ENCODE data around the gene PRKD1. TPM values are rescaled to one million over a fixed set of nuclear protein-coding genes. Genes with fewer than 3 reads are reported as not detected.

Gene PRKD1
- total and polyA plus RNA-seq, 2 donors (not counting 1 experiment from before 2014, with no cell fraction given), result 0.03 to 4.3 TPM

- no peak overlapping the region for H2AFZ ChIP-seq (ENCODE audit: insufficient read depth, low read depth, low read length, poor library complexity, severe bottlenecking)
- H3K79me2 ChIP-seq (ENCODE audit: control insufficient read depth, insufficient read depth, low read length), result no peaks in the 10 kb centered on the region
- Mint-ChIP-seq H3K27ac (no peak overlapping the region), H3K9me3 (ENCODE audit: insufficient read depth) (peaks cover 5% of the 10 kb centered on the region), H3K27me3 (no peaks in the 10 kb centered on the region), H3K4me3 (no peak overlapping the region), H3K4me1 (no peaks in the 10 kb centered on the region)
- no peaks in the 10 kb centered on the region for H3K27me3 ChIP-seq (replicated peaks in 1 of 4; ENCODE audit: control extremely low read depth in 1 of 4, control insufficient read depth in 3 of 4, insufficient read depth in 4 of 4, low read length in 3 of 4)
- no peaks in the 10 kb centered on the region for H3K9me3 ChIP-seq (ENCODE audit: control extremely low read depth in 1 of 3, control insufficient read depth in 2 of 3, insufficient read depth in 1 of 3, low read length in 2 of 3)
- CTCF ChIA-PET, result no interaction called here
- H3K36me3 ChIP-seq (replicated peaks in 1 of 2; ENCODE audit: control extremely low read depth in 1 of 2, control insufficient read depth in 1 of 2, extremely low read depth in 1 of 2, insufficient read depth in 2 of 2, low read length in 1 of 2), result no peaks in the 10 kb centered on the region
- WGBS (ENCODE audit: insufficient coverage), result no CpG with 5 or more reads among the region's 3 CpGs
- no peaks in the 10 kb centered on the region for H4K20me1 ChIP-seq (ENCODE audit: control insufficient read depth, insufficient read depth, low read length, poor library complexity, severe bottlenecking)
- no peak overlapping the region for H3K27ac ChIP-seq (ENCODE audit: low read length in 2 of 2)
- H3K9ac ChIP-seq (ENCODE audit: low read length), result no peak overlapping the region
- DNase-seq (no peak), ATAC-seq (ENCODE audit: low read depth) (no peak)
- H3K4me3 ChIP-seq (ENCODE audit: control extremely low read depth in 1 of 5, extremely low read depth in 1 of 5, insufficient read depth in 1 of 5, low read depth in 2 of 5, low read length in 4 of 5), result no peak overlapping the region
- intact Hi-C loops (cut with micrococcal nuclease), result no loop called here
- POLR2A ChIA-PET, result no interaction called here
- H3K4me2 ChIP-seq (replicated peaks; ENCODE audit: low read depth, low read length, poor library complexity, severe bottlenecking), result no peak overlapping the region
- H3K4me1 ChIP-seq (ENCODE audit: control insufficient read depth in 2 of 2, insufficient read depth in 2 of 2, low read length in 2 of 2), result no peaks in the 10 kb centered on the region
- no peak for TF ChIP-seq EZH2 (IDR thresholded peaks at IDR 0.05; ENCODE audit: borderline replicate concordance, insufficient read depth, low read depth, low read length, poor library complexity, severe bottlenecking)
- TF ChIP-seq, protein P1, sequence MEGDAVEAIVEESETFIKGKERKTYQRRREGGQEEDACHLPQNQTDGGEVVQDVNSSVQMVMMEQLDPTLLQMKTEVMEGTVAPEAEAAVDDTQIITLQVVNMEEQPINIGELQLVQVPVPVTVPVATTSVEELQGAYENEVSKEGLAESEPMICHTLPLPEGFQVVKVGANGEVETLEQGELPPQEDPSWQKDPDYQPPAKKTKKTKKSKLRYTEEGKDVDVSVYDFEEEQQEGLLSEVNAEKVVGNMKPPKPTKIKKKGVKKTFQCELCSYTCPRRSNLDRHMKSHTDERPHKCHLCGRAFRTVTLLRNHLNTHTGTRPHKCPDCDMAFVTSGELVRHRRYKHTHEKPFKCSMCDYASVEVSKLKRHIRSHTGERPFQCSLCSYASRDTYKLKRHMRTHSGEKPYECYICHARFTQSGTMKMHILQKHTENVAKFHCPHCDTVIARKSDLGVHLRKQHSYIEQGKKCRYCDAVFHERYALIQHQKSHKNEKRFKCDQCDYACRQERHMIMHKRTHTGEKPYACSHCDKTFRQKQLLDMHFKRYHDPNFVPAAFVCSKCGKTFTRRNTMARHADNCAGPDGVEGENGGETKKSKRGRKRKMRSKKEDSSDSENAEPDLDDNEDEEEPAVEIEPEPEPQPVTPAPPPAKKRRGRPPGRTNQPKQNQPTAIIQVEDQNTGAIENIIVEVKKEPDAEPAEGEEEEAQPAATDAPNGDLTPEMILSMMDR (IDR thresholded peaks at IDR 0.05), result no peak
Observed at GRCh38 chr14:29749327-29749726, 178.3 kb downstream of the PRKD1 start.

GRCh38 chr14:29745863-29746262, 181.8 kb downstream of the PRKD1 start:
- Histone ChIP-seq H3K4me1 (ENCODE audit: control insufficient read depth in 2 of 2, insufficient read depth in 2 of 2, low read length in 2 of 2) (no peaks in the 10 kb centered on the region), H3K27me3 (replicated peaks in 1 of 4; ENCODE audit: control extremely low read depth in 1 of 4, control insufficient read depth in 3 of 4, insufficient read depth in 4 of 4, low read length in 3 of 4) (no peaks in the 10 kb centered on the region), H3K9ac (ENCODE audit: low read length) (no peak overlapping the region), H3K4me2 (replicated peaks; ENCODE audit: low read depth, low read length, poor library complexity, severe bottlenecking) (no peak overlapping the region), H3K79me2 (ENCODE audit: control insufficient read depth, insufficient read depth, low read length) (no peaks in the 10 kb centered on the region), H3K4me3 (ENCODE audit: control extremely low read depth in 1 of 5, extremely low read depth in 1 of 5, insufficient read depth in 1 of 5, low read depth in 2 of 5, low read length in 4 of 5) (no peak overlapping the region), H3K36me3 (replicated peaks in 1 of 2; ENCODE audit: control extremely low read depth in 1 of 2, control insufficient read depth in 1 of 2, extremely low read depth in 1 of 2, insufficient read depth in 2 of 2, low read length in 1 of 2) (no peaks in the 10 kb centered on the region), H2AFZ (ENCODE audit: insufficient read depth, low read depth, low read length, poor library complexity, severe bottlenecking) (no peak overlapping the region), H3K9me3 (ENCODE audit: control extremely low read depth in 1 of 3, control insufficient read depth in 2 of 3, insufficient read depth in 1 of 3, low read length in 2 of 3) (no peaks in the 10 kb centered on the region), H3K27ac (ENCODE audit: low read length in 2 of 2) (no peak overlapping the region), H4K20me1 (ENCODE audit: control insufficient read depth, insufficient read depth, low read length, poor library complexity, severe bottlenecking) (no peaks in the 10 kb centered on the region)
- no peak for DNase-seq
- intact Hi-C loops (cut with micrococcal nuclease), result no loop called here
- H3K27ac Mint-ChIP-seq, result no peak overlapping the region
- ChIA-PET CTCF (no interaction called here), POLR2A (no interaction called here)
- no peak for ATAC-seq (ENCODE audit: low read depth)
- no peak overlapping the region for H3K4me3 Mint-ChIP-seq
- no peaks in the 10 kb centered on the region for H3K4me1 Mint-ChIP-seq
- no peaks in the 10 kb centered on the region for H3K9me3 Mint-ChIP-seq (ENCODE audit: insufficient read depth)
- WGBS (ENCODE audit: insufficient coverage), result 20% methylated on average over 1 of the region's 3 CpGs
- TF ChIP-seq EZH2 (IDR thresholded peaks at IDR 0.05; ENCODE audit: borderline replicate concordance, insufficient read depth, low read depth, low read length, poor library complexity, severe bottlenecking), result no peak
- TF ChIP-seq, protein P1 (IDR thresholded peaks at IDR 0.05), result no peak
- H3K27me3 Mint-ChIP-seq, result no peaks in the 10 kb centered on the region
